Erythroblast (primary cell): ENCODE results near the gene RIF1.

Source experiments
- GATA1 ChIP-seq: IDR thresholded peaks from 2 replicates; pipeline ENCODE4 v1.6.1; 2011; ENCODE audit warnings: low read depth, mild to moderate bottlenecking, control low read depth, low read length, moderate library complexity
- POLR2A ChIP-seq: IDR thresholded peaks from 2 replicates; pipeline ENCODE4 v1.6.1; 2011; ENCODE audit warnings: mild to moderate bottlenecking, low read length

- TF ChIP-seq POLR2A (no peak), GATA1 (no peak)
Observed at GRCh38 chr2:151481744-151482143, 72.0 kb downstream of the RIF1 start.
